MG63 (cell line): ENCODE results near the gene UBXN4. TPM values are rescaled to one million over a fixed set of nuclear protein-coding genes. Genes with fewer than 3 reads are reported as not detected.
"Not testable (repeated sequence)": the region's sequence is repeated elsewhere in the genome, so short reads cannot be mapped to it uniquely, and the experiment has no call there.

Experiments used
- DNase-seq: peaks from one replicate; pipeline ENCODE4 v3.0.0-alpha.2; 2020
- H3K27me3 ChIP-seq: fragments of 250-450 bp; sonication (Bioruptor Pico); 2 replicates; pipeline ENCODE4 v1.5.1; 2020; ENCODE audit warnings: mild to moderate bottlenecking, moderate library complexity
- H3K36me3 ChIP-seq: fragments of 250-450 bp; sonication (Bioruptor Pico); 2 replicates; pipeline ENCODE4 v1.5.1; 2020; ENCODE audit warnings: mild to moderate bottlenecking, moderate library complexity
- H3K4me3 ChIP-seq: fragments of 250-450 bp; sonication (Bioruptor Pico); 2 replicates; pipeline ENCODE4 v1.5.1; 2020; ENCODE audit warnings: mild to moderate bottlenecking, moderate library complexity
- H3K9me3 ChIP-seq: fragments of 250-450 bp; sonication (Bioruptor Pico); 2 replicates; pipeline ENCODE4 v1.5.1; 2020; ENCODE audit warnings: mild to moderate bottlenecking, moderate library complexity
- total RNA-seq: library from RNA; depleted of rRNA; stranded (reverse); fragments of >200 nt; shearing (Covaris generic); gene quantifications from 2 replicates; pipeline ENCODE4 v1.2.3, GENCODE V29; 2014; ENCODE audit warnings: low replicate concordance

Gene UBXN4
- total RNA-seq, 1 experiment from 2014 or later: 46.3 TPM

DNA sequence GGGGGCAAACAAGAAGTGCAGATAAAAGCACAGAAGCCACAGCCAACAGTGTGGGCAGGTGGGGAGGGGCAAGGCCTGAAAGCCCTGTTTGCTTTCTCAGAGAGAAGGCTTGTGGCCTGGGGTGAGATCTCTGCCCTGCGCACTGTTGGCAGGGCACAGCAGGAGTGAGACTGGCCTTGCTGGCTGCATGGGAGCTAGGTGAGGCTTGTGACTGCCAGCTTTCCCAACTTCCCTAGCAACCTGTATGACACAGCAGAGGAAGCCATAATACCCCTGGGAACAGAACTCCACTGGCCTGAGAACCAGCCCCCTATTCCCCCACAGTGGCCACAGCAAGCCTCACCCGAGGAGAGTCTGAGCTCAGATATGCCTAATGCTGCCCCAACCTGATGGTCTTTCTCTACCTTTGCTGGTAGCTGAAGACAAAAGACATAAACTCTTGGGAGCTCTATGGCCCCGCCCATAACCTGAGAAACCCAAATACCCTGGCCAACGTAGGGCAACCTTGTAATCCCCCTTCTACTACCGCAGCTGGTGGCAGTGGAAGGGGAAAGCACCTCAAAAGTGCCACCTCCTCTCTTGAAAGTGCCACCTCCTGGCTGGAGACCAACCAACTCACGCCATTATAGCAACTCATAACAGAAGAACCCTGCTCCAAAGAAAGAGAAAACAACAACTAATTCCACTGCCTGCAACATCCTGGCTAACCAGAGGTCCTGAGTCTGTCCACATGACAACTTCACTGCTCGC, 50.9 kb downstream of the UBXN4 start:
- no peak for DNase-seq
- Histone ChIP-seq H3K36me3 (peaks cover 5% of the 10 kb centered on the region; the same call in 1 of the 2 replicates), H3K27me3 (no peaks in the 10 kb centered on the region), H3K9me3 (no peaks in the 10 kb centered on the region), H3K4me3 (no peak overlapping the region)

DNA sequence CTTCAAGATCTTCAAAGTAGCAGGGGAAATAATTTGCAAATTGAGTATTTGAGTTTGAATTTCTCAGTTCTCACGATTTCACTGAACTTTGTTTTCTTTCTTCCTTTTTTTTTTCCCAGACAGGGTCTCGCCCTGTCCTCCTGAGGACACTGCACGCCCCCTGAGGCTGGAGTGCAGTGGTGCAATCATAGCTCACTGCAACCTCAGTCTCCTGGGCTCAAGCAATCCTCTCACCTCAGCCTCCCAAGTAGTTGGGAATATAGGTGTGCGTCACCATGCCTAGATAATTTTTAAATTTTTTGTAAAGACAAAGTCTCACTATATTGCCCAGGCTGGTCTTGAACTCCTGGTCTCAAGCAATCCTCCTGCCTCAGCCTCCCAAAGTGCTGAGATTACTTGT, 54.0 kb downstream of the UBXN4 start:
- not testable (repeated sequence) for H3K9me3 ChIP-seq

DNA sequence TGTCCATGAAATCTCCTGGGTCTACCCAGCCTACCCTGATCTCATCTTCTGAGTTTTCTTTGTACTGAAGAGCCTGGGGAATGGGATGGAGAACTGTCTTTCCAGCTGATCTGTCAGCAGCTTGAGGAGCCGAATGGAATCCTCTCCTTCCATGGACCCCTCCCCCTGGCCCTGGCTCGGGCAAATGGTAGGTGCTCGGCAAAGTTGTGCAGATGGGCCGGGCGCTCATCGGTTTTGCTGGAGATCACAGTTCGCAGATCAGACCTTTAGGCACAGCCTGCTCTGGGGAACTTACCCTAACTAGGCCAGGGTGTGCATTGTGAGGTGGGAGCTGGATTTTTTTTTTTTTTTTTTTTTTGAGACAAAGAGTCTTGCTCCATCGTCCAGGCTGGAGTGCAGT, 55.0 kb downstream of the UBXN4 start:
- no peak overlapping the region for H3K4me3 ChIP-seq
- peaks cover 2% of the 10 kb centered on the region for H3K9me3 ChIP-seq
- no peaks in the 10 kb centered on the region for H3K27me3 ChIP-seq
- no peaks in the 10 kb centered on the region for H3K36me3 ChIP-seq
- no peak for DNase-seq

More for the DNA sequence above, 54.0 kb downstream of the UBXN4 start:
- not testable (repeated sequence) for DNase-seq, H3K27me3 ChIP-seq, H3K4me3 ChIP-seq, H3K36me3 ChIP-seq

DNA sequence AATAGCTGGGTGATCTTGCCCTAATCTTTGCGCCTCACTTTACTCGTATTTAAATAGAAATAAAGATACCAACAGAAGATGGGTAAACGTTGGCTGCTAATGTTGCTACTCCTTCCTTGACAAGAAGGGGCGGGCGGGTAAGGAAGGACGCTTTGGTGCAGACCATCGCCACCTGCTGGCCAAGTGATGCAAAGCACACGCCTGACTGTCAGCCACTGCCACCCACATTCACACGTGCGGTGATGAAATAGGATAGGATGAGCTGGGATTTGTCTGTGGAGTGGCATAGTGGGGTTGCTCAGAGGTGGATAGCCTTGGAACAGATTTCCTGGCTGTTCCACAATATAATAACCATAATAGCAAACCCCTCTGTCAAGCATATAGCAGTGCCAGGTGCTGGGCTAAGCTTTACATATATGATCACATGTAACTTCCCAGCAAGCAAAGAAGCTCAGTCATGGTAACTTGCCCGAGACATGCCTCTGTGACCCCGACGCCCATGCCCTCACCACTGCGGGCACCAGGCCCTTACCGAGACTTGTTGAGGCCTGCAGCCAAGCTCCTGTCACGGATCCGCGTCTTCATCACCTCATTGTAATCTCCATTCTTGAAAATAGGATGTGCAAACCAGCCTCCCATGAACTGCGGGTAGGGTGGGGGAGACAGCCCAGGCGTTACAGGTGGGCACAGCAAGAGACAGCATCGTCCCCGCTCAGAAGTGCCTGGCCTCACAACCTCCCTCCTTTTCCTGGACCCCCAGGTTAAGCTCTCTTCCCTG, 56.0 kb downstream of the UBXN4 start:
- Histone ChIP-seq H3K4me3 (no peak overlapping the region), H3K9me3 (peaks cover 2% of the 10 kb centered on the region), H3K27me3 (no peaks in the 10 kb centered on the region), H3K36me3 (no peaks in the 10 kb centered on the region)
- DNase-seq: peak; percentile 67

DNA sequence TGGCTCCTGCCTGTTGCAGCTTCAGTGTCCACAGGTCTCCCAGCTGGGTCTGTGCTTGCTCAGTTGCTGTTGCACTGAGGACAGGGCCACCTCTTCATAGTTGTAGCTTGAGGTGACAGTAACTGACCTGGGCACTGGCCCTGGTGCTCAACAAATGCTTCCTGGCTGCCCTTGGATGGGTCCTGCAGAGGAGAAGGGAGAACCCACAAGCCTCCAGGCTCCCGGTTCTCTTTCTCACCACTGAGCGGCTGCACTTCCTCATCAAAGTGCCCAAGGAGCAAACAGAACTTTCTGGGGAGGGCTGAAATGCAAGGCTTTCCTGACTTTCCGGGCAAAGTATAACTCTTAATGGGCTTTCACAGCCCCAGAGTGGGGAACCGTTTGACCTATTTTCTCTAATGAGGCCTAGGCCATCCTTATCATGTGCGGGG, 56.6 kb downstream of the UBXN4 start:
- DNase-seq: no peak
- no peaks in the 10 kb centered on the region for H3K36me3 ChIP-seq
- peaks cover 2% of the 10 kb centered on the region for H3K9me3 ChIP-seq
- H3K27me3 ChIP-seq: no peaks in the 10 kb centered on the region
- H3K4me3 ChIP-seq: no peak overlapping the region

DNA sequence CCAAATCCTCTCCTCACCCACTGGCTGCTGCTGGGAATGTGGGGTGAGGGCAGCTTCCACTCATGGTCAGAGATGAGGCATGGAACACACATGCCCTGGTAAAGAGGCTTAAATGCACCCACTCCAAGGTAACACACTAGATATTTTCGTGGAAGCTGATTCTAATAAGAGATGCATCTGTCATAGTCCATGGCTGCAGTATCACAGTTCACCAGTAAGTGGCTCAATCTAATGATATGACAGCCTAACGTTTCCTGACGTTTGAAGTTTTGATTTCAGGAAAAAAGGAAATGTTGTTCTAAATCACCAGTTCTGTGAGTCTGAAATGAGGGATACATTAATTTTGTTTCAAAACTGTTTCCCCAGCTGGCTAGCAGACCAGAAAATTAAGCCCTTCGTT, 57.1 kb downstream of the UBXN4 start:
- H3K27me3 ChIP-seq: no peaks in the 10 kb centered on the region
- DNase-seq: no peak
- H3K36me3 ChIP-seq: no peaks in the 10 kb centered on the region
- H3K9me3 ChIP-seq: peaks cover 2% of the 10 kb centered on the region
- no peak overlapping the region for H3K4me3 ChIP-seq

DNA sequence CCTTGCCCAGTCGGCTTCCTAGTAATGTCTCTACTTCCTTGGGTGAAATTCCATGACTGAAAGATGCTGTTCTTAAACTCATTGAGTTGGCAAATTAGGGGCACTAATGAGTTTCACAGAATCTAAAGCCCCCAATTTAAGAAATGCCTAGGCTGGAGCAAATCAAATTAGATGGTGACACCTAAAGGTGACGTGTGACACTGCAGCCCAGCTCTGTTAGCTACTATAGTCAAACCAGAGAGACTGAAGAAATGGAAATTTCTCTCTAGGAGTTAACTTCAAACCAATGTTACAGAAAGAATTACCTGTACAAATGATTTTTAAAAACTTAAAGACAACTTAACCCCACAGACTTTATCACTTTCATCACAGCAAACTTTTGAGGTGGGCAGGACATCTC, 58.1 kb downstream of the UBXN4 start:
- Histone ChIP-seq H3K9me3 (peaks cover 2% of the 10 kb centered on the region), H3K36me3 (no peaks in the 10 kb centered on the region), H3K27me3 (no peaks in the 10 kb centered on the region), H3K4me3 (no peak overlapping the region)
- DNase-seq: no peak

DNA sequence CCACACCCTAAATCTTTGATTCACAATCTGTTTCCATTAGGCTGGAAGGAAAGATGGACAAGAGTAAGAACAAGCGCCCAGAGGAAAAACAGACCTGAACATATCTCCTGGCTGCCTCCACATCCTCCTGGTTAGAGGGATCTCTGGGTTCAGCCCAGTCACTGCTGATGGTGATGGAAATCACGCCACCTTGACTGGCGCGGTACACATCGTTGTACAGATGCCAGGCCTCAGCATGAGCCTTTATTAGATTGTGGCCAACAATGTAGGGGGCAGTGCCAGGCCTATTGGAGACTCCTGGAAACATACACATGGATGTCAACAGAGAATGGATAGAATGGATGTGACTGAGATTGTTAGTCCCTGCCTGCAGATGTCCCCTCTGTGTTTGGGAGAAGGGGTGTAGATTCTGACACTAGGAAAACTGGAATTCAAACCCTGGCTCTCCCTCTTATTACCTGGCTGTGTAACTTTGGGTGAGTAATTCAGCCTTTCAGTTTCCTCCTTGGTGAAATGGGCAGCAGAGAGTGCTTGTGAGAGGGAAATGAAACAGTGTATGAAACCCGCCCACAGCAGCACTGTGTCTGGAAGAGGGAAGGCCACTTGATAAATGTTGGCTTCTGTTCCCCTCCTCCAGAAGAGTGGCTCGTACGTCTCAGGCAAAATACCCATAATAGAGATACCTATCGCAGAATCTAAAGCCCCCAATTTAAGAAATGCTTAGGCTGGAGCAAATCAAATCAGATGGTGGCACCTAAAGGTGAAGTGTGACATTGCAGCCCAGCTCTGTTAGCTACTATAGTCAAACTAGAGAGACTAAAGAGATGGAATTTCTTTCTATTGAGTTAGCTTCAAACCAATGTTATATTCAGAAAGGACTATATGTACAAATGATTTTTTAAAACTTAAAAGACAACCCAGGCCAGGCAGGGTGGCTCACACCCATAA, 59.1 kb downstream of the UBXN4 start:
- DNase-seq: no peak
- no peak overlapping the region for H3K4me3 ChIP-seq
- no peaks in the 10 kb centered on the region for H3K27me3 ChIP-seq
- no peaks in the 10 kb centered on the region for H3K36me3 ChIP-seq
- peaks cover 2% of the 10 kb centered on the region for H3K9me3 ChIP-seq

- Histone ChIP-seq H3K27me3 (no peaks in the 10 kb centered on the region), H3K9me3 (peaks cover 2% of the 10 kb centered on the region), H3K36me3 (no peaks in the 10 kb centered on the region), H3K4me3 (no peak overlapping the region)
- DNase-seq: no peak
Measured at GRCh38 chr2:135802350-135802749, 60.7 kb downstream of the UBXN4 start.

- Histone ChIP-seq H3K27me3 (no peaks in the 10 kb centered on the region), H3K36me3 (no peaks in the 10 kb centered on the region), H3K9me3 (peaks cover 2% of the 10 kb centered on the region), H3K4me3 (no peak overlapping the region)
- no peak for DNase-seq
Measured at GRCh38 chr2:135803278-135803677, 61.6 kb downstream of the UBXN4 start.

GRCh38 chr2:135807874-135808273, 66.2 kb downstream of the UBXN4 start:
- H3K9me3 ChIP-seq, H3K27me3 ChIP-seq, H3K36me3 ChIP-seq, DNase-seq, H3K4me3 ChIP-seq: not testable (repeated sequence)

GRCh38 chr2:135812907-135813511, 71.4 kb downstream of the UBXN4 start:
- no peak for DNase-seq
- Histone ChIP-seq H3K4me3 (no peak overlapping the region), H3K9me3 (no peaks in the 10 kb centered on the region; the same call in 1 of the 2 replicates), H3K27me3 (no peaks in the 10 kb centered on the region), H3K36me3 (no peaks in the 10 kb centered on the region)

DNA sequence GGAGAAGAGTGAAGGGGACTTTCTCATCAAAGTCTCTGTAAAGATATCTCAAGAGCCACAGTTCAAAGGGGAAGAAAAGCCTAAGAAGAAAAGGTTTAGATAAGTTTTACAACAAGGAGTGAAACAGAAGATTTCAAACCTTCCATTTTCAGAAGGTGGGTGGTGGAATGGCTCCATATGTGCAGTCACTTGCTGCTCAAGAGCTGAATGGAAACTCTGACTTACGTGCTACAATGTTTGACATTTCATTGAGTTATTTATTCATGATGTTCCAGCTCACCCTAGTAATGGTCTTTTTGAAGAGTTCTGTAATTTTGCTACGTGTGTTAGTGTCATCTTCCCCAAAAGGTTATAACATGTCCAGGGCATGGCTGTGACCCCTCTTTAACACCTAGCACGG, 73.6 kb downstream of the UBXN4 start:
- H3K9me3 ChIP-seq: no peaks in the 10 kb centered on the region; the same call in 1 of the 2 replicates
- no peak overlapping the region for H3K4me3 ChIP-seq
- no peak for DNase-seq
- no peaks in the 10 kb centered on the region for H3K36me3 ChIP-seq
- H3K27me3 ChIP-seq: no peaks in the 10 kb centered on the region

GRCh38 chr2:135817466-135817865, 75.8 kb downstream of the UBXN4 start:
- no peak for DNase-seq
- no peaks in the 10 kb centered on the region for H3K36me3 ChIP-seq
- H3K27me3 ChIP-seq: no peaks in the 10 kb centered on the region
- no peak overlapping the region for H3K4me3 ChIP-seq
- H3K9me3 ChIP-seq: no peaks in the 10 kb centered on the region; the same call in 1 of the 2 replicates

- DNase-seq: no peak
- H3K9me3 ChIP-seq: no peaks in the 10 kb centered on the region; the same call in none of the 2 replicates
- no peaks in the 10 kb centered on the region for H3K36me3 ChIP-seq
- H3K27me3 ChIP-seq: no peaks in the 10 kb centered on the region
- H3K4me3 ChIP-seq: no peak overlapping the region
Measured at GRCh38 chr2:135817951-135818350, 76.3 kb downstream of the UBXN4 start.

DNA sequence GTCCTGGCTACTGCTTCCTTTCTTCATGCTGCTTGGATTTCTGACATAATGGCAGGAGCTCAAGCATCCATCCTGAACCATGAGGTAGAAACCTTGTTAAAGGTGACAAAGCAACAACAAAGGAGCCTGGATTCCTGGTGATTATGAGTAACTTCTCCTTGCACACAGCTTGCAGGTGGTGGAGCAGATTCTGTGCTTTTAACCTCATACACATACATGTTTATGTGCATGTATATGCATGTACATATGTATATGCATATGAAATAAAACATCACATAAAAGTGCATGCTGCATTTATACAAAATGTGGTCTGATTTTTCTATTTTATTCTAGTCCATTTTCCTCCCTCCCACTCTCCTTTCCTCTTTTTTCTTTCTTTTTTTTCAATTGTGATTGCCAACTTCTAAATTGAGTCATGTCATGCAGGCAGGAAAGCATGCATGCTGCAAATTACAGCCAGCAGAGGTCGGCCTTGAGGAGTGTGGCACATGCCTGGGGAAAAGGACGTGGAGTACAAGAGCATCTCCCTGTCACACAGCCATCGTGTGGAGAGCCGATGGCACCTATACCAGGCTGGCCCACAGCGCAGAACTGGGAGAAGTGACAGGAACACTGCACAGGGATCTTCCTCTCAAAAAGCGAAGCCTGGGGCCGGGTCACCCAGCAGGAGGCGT, 77.4 kb downstream of the UBXN4 start:
- no peaks in the 10 kb centered on the region for H3K27me3 ChIP-seq
- H3K36me3 ChIP-seq: no peaks in the 10 kb centered on the region
- no peak overlapping the region for H3K4me3 ChIP-seq
- DNase-seq: peak; percentile 57
- no peaks in the 10 kb centered on the region; the same call in 1 of the 2 replicates for H3K9me3 ChIP-seq
